ENCODE measurements around the gene PEBP1. TPM values are rescaled to one million over a fixed set of nuclear protein-coding genes. Genes with fewer than 3 reads are reported as not detected.
A peak's percentile ranks its signal among the peaks of the same experiment; 100 is the strongest.

The PEBP1 gene
- total RNA-seq, result 100 to 1,000 TPM in 1 of 2 donors, 10 to 100 TPM in 1; 86.0 to 182 TPM

DNA sequence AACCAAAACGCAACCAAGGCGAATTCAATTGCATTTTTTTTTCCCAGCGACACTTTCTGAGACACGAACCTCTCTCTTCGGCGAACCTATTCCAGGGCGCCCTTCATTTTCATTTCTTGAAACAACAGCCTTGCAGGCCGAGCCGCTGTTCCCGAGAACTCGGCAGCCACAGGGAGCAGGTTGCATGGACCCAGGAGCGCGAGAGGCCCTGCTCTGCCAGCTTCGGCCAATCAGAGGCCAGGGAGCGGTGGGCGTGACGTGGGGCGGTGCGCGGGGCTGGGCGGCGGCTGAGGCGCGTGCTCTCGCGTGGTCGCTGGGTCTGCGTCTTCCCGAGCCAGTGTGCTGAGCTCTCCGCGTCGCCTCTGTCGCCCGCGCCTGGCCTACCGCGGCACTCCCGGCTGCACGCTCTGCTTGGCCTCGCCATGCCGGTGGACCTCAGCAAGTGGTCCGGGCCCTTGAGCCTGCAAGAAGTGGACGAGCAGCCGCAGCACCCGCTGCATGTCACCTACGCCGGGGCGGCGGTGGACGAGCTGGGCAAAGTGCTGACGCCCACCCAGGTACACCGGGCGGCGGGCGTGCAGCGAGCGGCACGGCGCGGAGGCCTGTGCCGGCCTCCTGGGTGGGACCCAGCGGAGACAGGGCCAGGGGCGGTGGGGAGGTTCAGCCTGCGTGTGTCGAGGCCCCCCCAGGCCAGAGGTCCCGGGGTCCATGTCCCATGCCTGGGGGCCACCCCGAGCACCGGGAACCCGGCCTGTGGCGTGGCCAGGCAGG, at the start of gene PEBP1:
Gene PEBP1, plus strand, starts transcription at position 337 of the 771 bp plus-strand sequence. Its CDS starts 86 bp downstream, at position 423.
- peak within 1 kb of the TSS; percentile 94 for H3K27ac Mint-ChIP-seq
- peak within 1 kb of the TSS; percentile 94 for H3K4me3 Mint-ChIP-seq
- peak; percentile 99 for ATAC-seq (replicated peaks)
- H3K4me1 Mint-ChIP-seq, result peaks cover 11% of the 10 kb centered on the region
- peaks cover 42% of the 10 kb centered on the region for H3K36me3 Mint-ChIP-seq (ENCODE audit: low read depth)
- no peaks in the 10 kb centered on the region for H3K9me3 Mint-ChIP-seq
- H3K27me3 Mint-ChIP-seq, result no peaks in the 10 kb centered on the region

DNA sequence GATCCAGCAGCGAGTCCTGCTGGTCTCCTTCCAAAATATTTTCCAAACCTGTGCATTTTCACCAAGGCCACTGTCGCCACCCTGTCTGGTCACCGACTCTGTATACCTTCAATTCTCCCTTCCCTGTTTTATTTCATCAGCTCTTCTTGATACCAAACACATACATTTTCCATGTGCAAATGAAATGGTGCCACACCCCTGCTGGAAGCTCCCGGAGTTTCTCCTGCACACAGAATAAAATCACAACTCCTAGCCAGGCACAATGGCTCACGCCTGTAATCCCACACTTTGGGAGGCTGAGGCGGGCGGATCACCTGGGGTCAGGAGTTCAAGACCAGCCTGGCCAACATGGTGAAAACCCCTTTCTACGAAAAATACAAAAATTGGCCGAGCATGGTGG, 46.1 kb upstream of the PEBP1 start:
- Mint-ChIP-seq H3K27me3 (no peaks in the 10 kb centered on the region), H3K4me3 (no peak overlapping the region), H3K9me3 (no peaks in the 10 kb centered on the region), H3K27ac (no peak overlapping the region), H3K36me3 (ENCODE audit: low read depth) (no peaks in the 10 kb centered on the region), H3K4me1 (no peaks in the 10 kb centered on the region)
- no peak for ATAC-seq (replicated peaks)

DNA sequence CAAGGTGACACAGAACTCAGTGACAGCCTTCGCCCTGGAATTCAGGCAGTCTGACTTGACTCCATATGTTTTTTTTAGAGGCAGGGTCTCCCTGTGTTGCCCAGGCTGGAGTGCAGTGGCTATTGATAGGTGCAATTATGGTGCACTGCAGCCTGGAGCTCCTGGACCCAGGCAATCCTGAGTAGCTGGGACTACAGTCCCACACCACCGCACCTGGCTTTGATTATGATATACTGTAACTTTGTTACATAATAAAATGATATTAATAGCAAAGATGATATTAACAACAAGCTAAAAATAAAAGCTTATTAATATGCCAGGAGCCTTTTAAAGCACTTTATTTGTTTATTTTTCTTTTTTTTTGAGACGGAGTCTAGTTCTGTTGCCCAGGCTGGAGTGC, 41.9 kb upstream of the PEBP1 start:
- ATAC-seq (replicated peaks), result no peak
- Mint-ChIP-seq H3K27me3 (no peaks in the 10 kb centered on the region), H3K4me3 (no peak overlapping the region), H3K27ac (no peak overlapping the region), H3K36me3 (ENCODE audit: low read depth) (no peaks in the 10 kb centered on the region), H3K9me3 (no peaks in the 10 kb centered on the region), H3K4me1 (no peaks in the 10 kb centered on the region)

DNA sequence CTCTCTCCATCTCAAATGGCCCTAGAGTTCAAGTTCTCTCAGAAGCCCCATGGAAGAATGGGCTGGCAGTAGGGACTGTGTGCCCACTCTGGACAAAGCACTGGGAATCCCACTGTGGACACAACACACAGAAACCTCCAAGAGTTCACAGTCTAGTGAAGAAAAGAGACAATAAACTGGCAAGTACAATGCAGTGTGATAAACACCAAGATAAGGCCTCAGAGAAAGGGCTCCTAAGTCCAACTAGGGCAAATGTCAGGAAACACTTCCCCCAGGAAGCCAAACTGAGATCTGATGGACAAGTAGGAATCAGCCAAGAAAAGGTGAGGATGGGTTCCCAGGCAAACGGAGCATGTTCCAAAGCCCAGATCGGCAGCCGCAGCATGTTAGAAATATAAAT, 37.5 kb upstream of the PEBP1 start:
- no peaks in the 10 kb centered on the region for H3K9me3 Mint-ChIP-seq
- H3K27me3 Mint-ChIP-seq, result peaks cover 3% of the 10 kb centered on the region
- H3K27ac Mint-ChIP-seq, result no peak overlapping the region
- no peaks in the 10 kb centered on the region for H3K4me1 Mint-ChIP-seq
- no peak for ATAC-seq (replicated peaks)
- no peak overlapping the region for H3K4me3 Mint-ChIP-seq
- no peaks in the 10 kb centered on the region for H3K36me3 Mint-ChIP-seq (ENCODE audit: low read depth)

DNA sequence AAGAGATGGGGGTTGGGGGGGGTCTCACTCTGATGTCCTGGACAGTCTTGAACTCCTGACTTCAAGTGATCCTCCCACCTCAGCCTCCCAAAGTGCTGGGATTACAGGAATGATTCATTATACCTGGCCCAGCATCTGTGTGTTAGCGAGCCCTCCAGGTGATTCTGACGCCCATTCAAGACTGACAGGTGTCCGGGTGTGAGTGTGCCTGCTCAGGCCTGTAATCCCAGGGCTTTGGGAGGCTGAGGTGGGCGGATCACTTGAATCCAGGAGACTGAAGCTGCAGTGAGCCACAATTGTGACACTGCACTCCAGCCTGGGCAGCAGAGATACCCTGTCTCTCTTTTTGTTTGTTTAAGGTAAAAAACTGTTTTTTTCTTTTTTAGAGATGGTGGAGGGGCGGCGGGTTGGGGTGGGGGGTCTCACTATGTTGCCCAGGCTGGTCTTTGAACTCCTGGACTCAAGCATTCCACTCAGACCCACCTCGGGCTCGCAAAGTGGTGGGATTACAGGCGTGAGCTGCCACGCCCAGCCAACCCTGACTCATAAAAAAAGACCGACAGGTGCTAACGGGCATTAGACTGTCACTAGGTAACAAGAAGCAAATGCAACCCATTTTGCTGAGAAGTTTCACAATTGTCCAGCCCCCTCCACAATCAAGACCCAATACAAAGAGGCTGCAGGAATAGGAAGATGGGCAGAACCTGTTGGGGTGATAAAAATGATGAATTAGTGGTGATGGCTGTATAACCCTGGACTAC, 36.8 kb upstream of the PEBP1 start:
- ATAC-seq (replicated peaks), result no peak
- Mint-ChIP-seq H3K9me3 (no peaks in the 10 kb centered on the region), H3K27ac (no peak overlapping the region), H3K36me3 (ENCODE audit: low read depth) (no peaks in the 10 kb centered on the region), H3K27me3 (peaks cover 3% of the 10 kb centered on the region), H3K4me3 (no peak overlapping the region), H3K4me1 (no peaks in the 10 kb centered on the region)

DNA sequence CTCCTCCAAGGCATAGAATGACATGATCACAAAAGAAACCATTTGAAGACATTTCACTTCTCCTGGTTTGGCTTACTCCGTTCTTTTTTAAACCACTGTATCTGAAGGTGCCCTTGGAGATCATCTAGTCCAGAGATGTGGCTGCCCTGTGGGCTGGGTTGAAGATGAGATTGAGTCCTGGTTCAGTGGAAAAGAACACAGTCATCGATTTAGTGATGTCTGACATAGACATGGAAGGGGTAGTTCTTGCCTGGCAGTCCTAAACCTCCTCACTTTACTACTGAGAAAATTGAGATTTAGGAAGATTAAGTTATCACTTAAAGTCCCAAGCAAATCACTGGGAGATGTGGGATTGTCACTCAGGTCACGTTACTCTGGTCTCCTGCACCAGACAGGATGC, 34.9 kb upstream of the PEBP1 start:
- Mint-ChIP-seq H3K4me1 (peaks cover 4% of the 10 kb centered on the region), H3K4me3 (no peak overlapping the region), H3K9me3 (no peaks in the 10 kb centered on the region), H3K36me3 (ENCODE audit: low read depth) (no peaks in the 10 kb centered on the region), H3K27me3 (peaks cover 3% of the 10 kb centered on the region), H3K27ac (no peak overlapping the region)
- no peak for ATAC-seq (replicated peaks)

DNA sequence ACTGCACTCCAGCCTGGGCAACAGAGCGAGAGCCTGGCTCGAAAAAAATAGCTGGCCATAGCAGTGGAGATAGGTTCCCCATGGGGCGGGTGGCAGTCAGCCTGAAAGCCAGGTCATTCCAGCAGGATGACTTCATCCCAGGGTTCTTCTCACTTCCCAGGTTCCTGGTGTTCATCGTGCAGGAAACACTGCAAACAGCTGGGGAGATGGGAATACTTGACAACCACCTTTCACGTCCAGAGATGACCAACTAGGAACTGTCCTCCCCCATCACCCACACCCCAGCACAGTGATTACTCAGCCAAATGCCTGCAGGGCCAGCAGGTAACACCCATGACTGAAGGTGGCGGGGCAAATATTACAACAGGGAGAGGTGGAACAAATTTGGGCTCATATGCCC, 33.9 kb upstream of the PEBP1 start:
- Mint-ChIP-seq H3K27me3 (peaks cover 3% of the 10 kb centered on the region), H3K4me3 (peak overlapping the region; percentile 86), H3K36me3 (ENCODE audit: low read depth) (no peaks in the 10 kb centered on the region), H3K27ac (no peak overlapping the region), H3K4me1 (peaks cover 4% of the 10 kb centered on the region), H3K9me3 (no peaks in the 10 kb centered on the region)
- ATAC-seq (replicated peaks), result no peak

GRCh38 chr12:118102609-118103008, 33.3 kb upstream of the PEBP1 start:
- no peak for ATAC-seq (replicated peaks)
- Mint-ChIP-seq H3K4me3 (peak overlapping the region; percentile 86), H3K27me3 (peaks cover 3% of the 10 kb centered on the region), H3K9me3 (no peaks in the 10 kb centered on the region), H3K27ac (peak overlapping the region; percentile 83), H3K36me3 (ENCODE audit: low read depth) (no peaks in the 10 kb centered on the region), H3K4me1 (peaks cover 4% of the 10 kb centered on the region)

- Mint-ChIP-seq H3K4me3 (peak overlapping the region; percentile 86), H3K9me3 (no peaks in the 10 kb centered on the region), H3K36me3 (ENCODE audit: low read depth) (no peaks in the 10 kb centered on the region), H3K4me1 (peaks cover 4% of the 10 kb centered on the region), H3K27ac (peak overlapping the region; percentile 83), H3K27me3 (peaks cover 3% of the 10 kb centered on the region)
- ATAC-seq (replicated peaks), result peak; percentile 17
Observed at GRCh38 chr12:118103201-118103600, 32.7 kb upstream of the PEBP1 start.

DNA sequence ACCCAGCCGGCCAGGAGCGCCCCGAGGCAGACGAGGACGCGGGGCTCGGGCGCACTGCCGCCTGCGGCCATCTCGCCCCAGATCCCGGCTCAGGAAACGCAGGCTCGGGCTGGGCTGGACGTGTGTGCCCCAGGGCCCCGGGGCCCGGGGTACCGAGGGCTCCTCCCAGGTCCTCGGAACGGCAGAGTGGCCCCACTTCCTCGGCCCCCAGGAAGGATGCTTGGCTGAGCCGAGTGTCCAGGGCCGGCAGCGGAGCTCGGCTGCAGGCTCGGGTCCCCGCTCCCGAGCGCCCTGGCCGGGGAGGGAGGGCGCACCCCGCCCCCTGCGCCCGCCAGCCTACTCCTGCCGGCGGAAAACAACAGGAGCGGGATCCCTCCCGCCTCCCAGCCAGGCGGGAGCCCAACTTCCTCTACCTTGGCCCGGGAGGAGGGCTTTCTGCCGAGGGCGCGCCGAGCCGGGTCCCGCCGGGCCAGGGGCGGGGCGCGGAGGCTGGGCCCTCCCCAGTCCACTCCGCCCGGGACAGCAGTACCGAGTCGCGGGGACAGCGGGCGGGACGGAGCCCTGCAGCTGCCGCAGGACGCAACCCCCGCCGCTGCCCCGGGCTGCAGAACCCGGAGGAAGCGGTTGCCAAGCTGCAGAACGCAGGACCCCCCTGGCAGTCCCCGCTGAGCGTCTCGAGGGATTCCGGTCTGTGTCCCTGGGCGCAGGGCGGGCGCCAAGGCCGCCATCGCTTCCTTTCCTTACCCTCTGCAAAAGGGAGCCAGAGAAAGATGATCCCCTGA, 32.1 kb upstream of the PEBP1 start, which contains the start of gene VSIG10:
Gene VSIG10, minus strand, starts transcription at position 411 of the 782 bp plus-strand sequence. Its CDS starts 340 bp downstream, at position 71.
- Mint-ChIP-seq H3K4me1 (peaks cover 4% of the 10 kb centered on the region), H3K36me3 (ENCODE audit: low read depth) (no peaks in the 10 kb centered on the region)

DNA sequence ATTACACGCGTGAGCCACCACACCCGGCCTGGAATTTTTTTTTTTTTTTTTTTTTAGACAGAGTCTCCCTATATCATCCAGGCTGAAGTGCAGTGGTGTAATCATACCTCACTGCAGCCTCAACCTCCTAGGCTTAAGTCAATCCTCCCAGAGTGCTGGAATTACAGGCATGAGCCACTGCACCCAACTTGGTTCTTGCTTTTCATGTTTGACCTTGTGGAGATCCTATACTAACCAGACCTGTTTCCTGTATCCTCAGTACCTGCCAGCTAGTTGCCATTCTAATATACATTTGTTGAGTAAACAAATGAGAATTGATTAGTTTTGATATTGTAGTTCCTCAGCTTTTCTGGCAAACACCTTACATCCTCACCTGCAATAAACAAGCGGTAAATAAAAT, 28.9 kb upstream of the PEBP1 start:
- no peak for ATAC-seq (replicated peaks)
- peaks cover 4% of the 10 kb centered on the region for H3K4me1 Mint-ChIP-seq
- no peaks in the 10 kb centered on the region for H3K9me3 Mint-ChIP-seq
- no peaks in the 10 kb centered on the region for H3K36me3 Mint-ChIP-seq (ENCODE audit: low read depth)
- H3K27ac Mint-ChIP-seq, result no peak overlapping the region
- no peak overlapping the region for H3K4me3 Mint-ChIP-seq
- H3K27me3 Mint-ChIP-seq, result peaks cover 3% of the 10 kb centered on the region

More for the DNA sequence above, 32.1 kb upstream of the PEBP1 start, which contains the start of gene VSIG10:
- Mint-ChIP-seq H3K27me3 (peaks cover 3% of the 10 kb centered on the region), H3K9me3 (no peaks in the 10 kb centered on the region), H3K4me3 (peak within 1 kb of the TSS; percentile 86), H3K27ac (peak within 1 kb of the TSS; percentile 83)
- peak; percentile 79 for ATAC-seq (replicated peaks)

GRCh38 chr12:118107694-118108093, 28.2 kb upstream of the PEBP1 start:
- ATAC-seq (replicated peaks), result no peak
- Mint-ChIP-seq H3K4me3 (no peak overlapping the region), H3K27me3 (peaks cover 3% of the 10 kb centered on the region), H3K36me3 (ENCODE audit: low read depth) (no peaks in the 10 kb centered on the region), H3K9me3 (no peaks in the 10 kb centered on the region), H3K27ac (no peak overlapping the region), H3K4me1 (peaks cover 4% of the 10 kb centered on the region)

- H3K4me1 Mint-ChIP-seq, result peaks cover 4% of the 10 kb centered on the region
- no peaks in the 10 kb centered on the region for H3K27me3 Mint-ChIP-seq
- no peak overlapping the region for H3K27ac Mint-ChIP-seq
- H3K9me3 Mint-ChIP-seq, result no peaks in the 10 kb centered on the region
- no peak overlapping the region for H3K4me3 Mint-ChIP-seq
- ATAC-seq (replicated peaks), result no peak
- no peaks in the 10 kb centered on the region for H3K36me3 Mint-ChIP-seq (ENCODE audit: low read depth)
Observed at GRCh38 chr12:118109088-118109487, 26.8 kb upstream of the PEBP1 start.

DNA sequence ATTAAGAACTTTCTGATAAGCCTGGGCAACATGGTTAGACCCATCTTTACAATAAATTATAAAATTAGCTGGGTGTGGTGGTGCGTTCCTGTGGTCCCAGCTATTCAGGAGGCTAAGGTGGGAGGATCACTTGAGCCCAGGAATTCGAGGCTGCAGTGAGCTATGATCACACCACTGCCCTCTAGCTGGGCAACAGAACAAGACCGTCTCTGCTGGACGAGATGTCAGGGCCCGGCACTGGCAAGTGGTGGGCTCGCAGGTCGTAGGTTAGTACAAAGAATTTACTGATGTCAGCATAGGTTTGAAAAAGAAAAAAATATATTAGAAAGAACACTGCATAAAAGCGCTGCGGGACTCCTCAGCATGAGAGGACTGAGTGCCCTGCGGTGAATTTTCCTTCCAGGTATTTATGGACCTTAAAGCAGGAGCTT, 16.5 kb upstream of the PEBP1 start:
- no peak overlapping the region for H3K27ac Mint-ChIP-seq
- H3K4me1 Mint-ChIP-seq, result peaks cover 7% of the 10 kb centered on the region
- H3K27me3 Mint-ChIP-seq, result no peaks in the 10 kb centered on the region
- no peak for ATAC-seq (replicated peaks)
- no peaks in the 10 kb centered on the region for H3K36me3 Mint-ChIP-seq (ENCODE audit: low read depth)
- H3K4me3 Mint-ChIP-seq, result no peak overlapping the region
- H3K9me3 Mint-ChIP-seq, result no peaks in the 10 kb centered on the region
